MV-4-11 (cell line): Measurements from ENCODE around the gene SLC29A4.

ENCODE experiments used
- DNase-seq: peaks from one replicate; lab custom pipeline; 2025; lab: John Stamatoyannopoulos, UW

SLC29A4 gene

GRCh38 chr7:5354460-5355232 lies 71.9 kb downstream of the SLC29A4 start:
- peak; percentile 7 for DNase-seq
